ENCODE data around the gene MATN1. TPM values are rescaled to one million over a fixed set of nuclear protein-coding genes. Genes with fewer than 3 reads are reported as not detected.

The MATN1 gene
- total and polyA plus RNA-seq, 12 donors: not detected

DNA sequence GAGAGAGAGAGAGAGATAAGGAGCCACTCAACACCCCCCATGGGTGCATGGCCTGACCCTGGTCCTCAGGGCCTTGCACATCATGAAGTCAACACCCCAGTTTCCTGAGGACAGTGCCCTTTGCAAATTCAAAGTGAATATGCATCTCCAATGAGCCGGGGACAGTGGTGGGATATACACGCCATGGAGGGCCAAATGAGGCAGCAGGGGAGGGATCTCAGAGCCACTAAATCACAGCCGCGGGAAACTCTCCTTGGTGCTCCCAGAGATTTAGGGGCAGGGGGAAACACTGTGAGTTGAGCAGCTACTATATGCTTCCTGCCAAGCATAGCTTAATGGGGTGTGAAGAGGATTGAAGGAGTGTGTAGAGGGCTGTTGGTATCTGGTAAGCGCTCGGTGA lies 35.5 kb downstream of the MATN1 start:
- Histone ChIP-seq H3K36me3 (no peaks in the 10 kb centered on the region), H3K9me3 (no peaks in the 10 kb centered on the region), H3K27ac (no peak overlapping the region), H3K4me3 (no peak overlapping the region), H3K27me3 (peaks cover 0 to 78% (median 54%) of the 10 kb centered on the region in 7 donors), H3K4me1 (peaks cover 0 to 12% (median 0%) of the 10 kb centered on the region in 9 donors)
- DNase-seq (no peak), ATAC-seq (no peak)
- intact Hi-C loops (cut with DNase I): loop anchor here in 1 of 10 donors (10.0 kb wide), 1 partner anchor 163 kb away; no protein-coding TSS in a partner anchor
- 89 to 90% methylated on average over 6 of the region's 6 CpGs for WGBS, 2 donors
- TF ChIP-seq, protein P1, sequence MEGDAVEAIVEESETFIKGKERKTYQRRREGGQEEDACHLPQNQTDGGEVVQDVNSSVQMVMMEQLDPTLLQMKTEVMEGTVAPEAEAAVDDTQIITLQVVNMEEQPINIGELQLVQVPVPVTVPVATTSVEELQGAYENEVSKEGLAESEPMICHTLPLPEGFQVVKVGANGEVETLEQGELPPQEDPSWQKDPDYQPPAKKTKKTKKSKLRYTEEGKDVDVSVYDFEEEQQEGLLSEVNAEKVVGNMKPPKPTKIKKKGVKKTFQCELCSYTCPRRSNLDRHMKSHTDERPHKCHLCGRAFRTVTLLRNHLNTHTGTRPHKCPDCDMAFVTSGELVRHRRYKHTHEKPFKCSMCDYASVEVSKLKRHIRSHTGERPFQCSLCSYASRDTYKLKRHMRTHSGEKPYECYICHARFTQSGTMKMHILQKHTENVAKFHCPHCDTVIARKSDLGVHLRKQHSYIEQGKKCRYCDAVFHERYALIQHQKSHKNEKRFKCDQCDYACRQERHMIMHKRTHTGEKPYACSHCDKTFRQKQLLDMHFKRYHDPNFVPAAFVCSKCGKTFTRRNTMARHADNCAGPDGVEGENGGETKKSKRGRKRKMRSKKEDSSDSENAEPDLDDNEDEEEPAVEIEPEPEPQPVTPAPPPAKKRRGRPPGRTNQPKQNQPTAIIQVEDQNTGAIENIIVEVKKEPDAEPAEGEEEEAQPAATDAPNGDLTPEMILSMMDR (IDR thresholded peaks at IDR 0.05): no peak

- TF ChIP-seq, protein P1 (IDR thresholded peaks at IDR 0.05): no peak
Measured at GRCh38 chr1:30686236-30686935, 37.0 kb downstream of the MATN1 start.

GRCh38 chr1:30685796-30686165 lies 37.6 kb downstream of the MATN1 start:
- ATAC-seq (peak in 2 of 8 donors; percentile 13 to 25), DNase-seq (no peak)
- Histone ChIP-seq H3K27me3 (peaks cover 0 to 77% (median 54%) of the 10 kb centered on the region in 7 donors), H3K4me3 (no peak overlapping the region), H3K9me3 (no peaks in the 10 kb centered on the region), H3K36me3 (no peaks in the 10 kb centered on the region), H3K4me1 (peaks cover 0 to 18% (median 0%) of the 10 kb centered on the region in 9 donors), H3K27ac (no peak overlapping the region)
- WGBS, 2 donors: 21 to 33% methylated on average over 11 of the region's 11 CpGs
- TF ChIP-seq, protein P1 (IDR thresholded peaks at IDR 0.05): no peak
- intact Hi-C loops (cut with DNase I): loop anchor here in 1 of 10 donors (10.0 kb wide), 1 partner anchor 161 kb away; no protein-coding TSS in a partner anchor

More at GRCh38 chr1:30686236-30686935, 37.0 kb downstream of the MATN1 start:
- no peak overlapping the region for H3K27ac ChIP-seq
- DNase-seq (no peak), ATAC-seq (no peak)
- H3K4me3 ChIP-seq: no peak overlapping the region
- no peaks in the 10 kb centered on the region for H3K9me3 ChIP-seq
- H3K4me1 ChIP-seq: peaks cover 0 to 18% (median 0%) of the 10 kb centered on the region in 9 donors
- H3K27me3 ChIP-seq: peaks cover 0 to 74% (median 55%) of the 10 kb centered on the region in 7 donors
- WGBS, 2 donors: 45 to 56% methylated on average over 10 of the region's 10 CpGs
- no peaks in the 10 kb centered on the region for H3K36me3 ChIP-seq
- intact Hi-C loops (cut with DNase I): loop anchor here in 1 of 10 donors (10.0 kb wide), 1 partner anchor 162 kb away; no protein-coding TSS in a partner anchor

DNA sequence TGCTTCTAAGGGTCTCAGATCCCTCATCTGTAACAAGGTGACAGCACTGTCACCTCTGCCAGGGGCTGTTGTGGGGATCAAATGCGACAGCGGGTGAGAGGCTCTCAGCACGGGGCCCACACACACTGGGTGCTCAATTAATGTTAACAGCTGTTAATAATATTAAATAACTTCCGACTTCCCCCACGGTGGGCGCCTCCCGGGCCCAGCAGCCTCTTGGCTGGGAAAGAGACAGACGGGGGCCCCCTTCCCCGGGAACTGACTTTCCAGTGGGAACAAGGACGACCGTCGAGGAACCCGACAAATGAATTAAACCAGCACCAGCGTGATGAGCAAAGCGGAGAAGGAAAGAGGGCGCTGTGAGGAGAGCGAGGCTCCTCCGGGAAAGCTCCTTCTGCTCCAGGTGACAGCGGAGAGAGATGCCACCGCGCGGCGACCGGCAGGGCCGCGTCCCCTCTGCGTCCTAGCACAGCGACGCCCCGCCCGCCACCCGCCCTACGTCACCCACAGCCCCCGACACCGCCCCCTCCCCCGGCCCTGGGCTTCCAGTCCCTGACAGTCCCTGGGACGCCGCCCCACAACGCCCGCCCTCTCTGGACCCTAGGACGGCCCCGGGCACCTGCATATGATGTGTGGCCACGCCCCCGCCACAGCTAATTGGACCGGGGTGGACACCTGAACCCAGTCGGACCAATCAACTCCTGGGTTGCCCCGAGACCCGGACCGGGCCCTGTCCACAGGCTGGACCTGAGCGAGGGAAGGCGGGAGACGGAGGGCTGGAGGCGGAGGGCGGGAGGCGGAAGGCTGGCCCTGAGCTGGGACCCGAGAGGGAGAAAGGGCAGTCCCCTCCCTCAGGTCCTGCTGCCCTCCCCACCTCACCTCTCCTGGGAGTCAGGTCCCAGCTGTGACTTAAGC lies 38.2 kb downstream of the MATN1 start:
- H3K27me3 ChIP-seq: peaks cover 0 to 77% (median 58%) of the 10 kb centered on the region in 7 donors
- peaks cover 0 to 18% (median 0%) of the 10 kb centered on the region in 9 donors for H3K4me1 ChIP-seq
- peak in 1 of 2 donors; percentile 23 for DNase-seq
- no peaks in the 10 kb centered on the region for H3K9me3 ChIP-seq
- no peak overlapping the region for H3K27ac ChIP-seq
- peak; percentile 29 to 83 (median 55) for ATAC-seq
- peak overlapping the region in 1 of 10 donors; percentile 10 for H3K4me3 ChIP-seq
- no peaks in the 10 kb centered on the region for H3K36me3 ChIP-seq
- TF ChIP-seq, protein P1 (IDR thresholded peaks at IDR 0.05): peak in 2 of 9 donors; percentile 24 to 30
- intact Hi-C loops (cut with DNase I): loop anchor here in 1 of 10 donors (10.0 kb wide), 1 partner anchor 160 kb away; no protein-coding TSS in a partner anchor
- 6% methylated on average over 52 to 55 of the region's 56 CpGs for WGBS, 2 donors
